Central memory CD8-positive, alpha-beta T cell (primary cell): ENCODE measurements around the gene ZNF93.
"Not testable (repeated sequence)": the region's sequence is repeated elsewhere in the genome, so short reads cannot be mapped to it uniquely, and the experiment has no call there.

ENCODE experiments used
- ATAC-seq: fragments of 150-1000 bp; cut with Tn5 transposase; replicated peaks from 2 replicates; pipeline ENCODE4 v1.10.0; 2022; ENCODE audit warnings: mild to moderate bottlenecking, moderate FRiP score, moderate number of reproducible peaks; ENCODE audit not compliant: poor library complexity, severe bottlenecking; ENCODE audit errors: extremely low read depth
- DNase-seq, 2 donors: peaks; one replicate each; pipeline ENCODE4 v3.0.0; 2021; ENCODE audit warnings: low spot score in 2 of 2
- H3K27ac Mint-ChIP-seq: one replicate; pipeline ENCODE4 v1.8.0; 2022; ENCODE audit warnings: low read depth, mild to moderate bottlenecking, moderate library complexity, mixed read lengths
- H3K27me3 Mint-ChIP-seq: one replicate; pipeline ENCODE4 v1.8.0; 2022; ENCODE audit warnings: mixed read lengths
- H3K36me3 Mint-ChIP-seq: one replicate; pipeline ENCODE4 v1.8.0; 2022; ENCODE audit warnings: mild to moderate bottlenecking, moderate library complexity, mixed read lengths; ENCODE audit not compliant: insufficient read depth
- H3K4me1 Mint-ChIP-seq: one replicate; pipeline ENCODE4 v1.8.0; 2022; ENCODE audit warnings: mixed read lengths
- H3K4me3 Mint-ChIP-seq: one replicate; pipeline ENCODE4 v1.8.0; 2022; ENCODE audit warnings: mild to moderate bottlenecking, moderate library complexity, mixed read lengths
- H3K9me3 Mint-ChIP-seq: one replicate; pipeline ENCODE4 v1.8.0; 2022; ENCODE audit warnings: mixed read lengths

The ZNF93 gene

GRCh38 chr19:19900729-19901444 lies at the start of gene ZNF93:
ZNF93 (plus strand) TSS chr19:19900946; CDS start chr19:19901089, 143 bp downstream.
- peak; percentile 98 for ATAC-seq
- peaks cover 8% of the 10 kb centered on the region for H3K36me3 Mint-ChIP-seq
- H3K4me3 Mint-ChIP-seq = peak within 1 kb of the TSS; percentile 98
- no peaks in the 10 kb centered on the region for H3K27me3 Mint-ChIP-seq
- H3K27ac Mint-ChIP-seq = peak within 1 kb of the TSS; percentile 96
- peak; percentile 76 to 90 for DNase-seq
- H3K4me1 Mint-ChIP-seq = peaks cover 34% of the 10 kb centered on the region
- peaks cover 21% of the 10 kb centered on the region for H3K9me3 Mint-ChIP-seq

GRCh38 chr19:19851740-19852139 lies 49.0 kb upstream of the ZNF93 start:
- not testable (repeated sequence) for H3K4me3 Mint-ChIP-seq, H3K9me3 Mint-ChIP-seq, ATAC-seq

GRCh38 chr19:19858751-19859150 lies 42.0 kb upstream of the ZNF93 start:
- Mint-ChIP-seq H3K9me3 (no peaks in the 10 kb centered on the region), H3K4me3 (no peak overlapping the region), H3K36me3 (peaks cover 6% of the 10 kb centered on the region), H3K27ac (no peak overlapping the region), H3K4me1 (peaks cover 8% of the 10 kb centered on the region), H3K27me3 (no peaks in the 10 kb centered on the region)
- ATAC-seq = no peak
- no peak for DNase-seq

More at GRCh38 chr19:19851740-19852139, 49.0 kb upstream of the ZNF93 start:
- H3K27me3 Mint-ChIP-seq, H3K4me1 Mint-ChIP-seq, H3K36me3 Mint-ChIP-seq, H3K27ac Mint-ChIP-seq, DNase-seq: not testable (repeated sequence)

GRCh38 chr19:19860756-19861390 lies 39.9 kb upstream of the ZNF93 start:
- peaks cover 1% of the 10 kb centered on the region for H3K4me1 Mint-ChIP-seq
- ATAC-seq = peak; percentile 7
- H3K27me3 Mint-ChIP-seq = no peaks in the 10 kb centered on the region
- peak overlapping the region; percentile 73 for H3K4me3 Mint-ChIP-seq
- no peaks in the 10 kb centered on the region for H3K9me3 Mint-ChIP-seq
- H3K27ac Mint-ChIP-seq = no peak overlapping the region
- H3K36me3 Mint-ChIP-seq = peaks cover 10% of the 10 kb centered on the region
- DNase-seq = peak in 1 of 2 donors; percentile 35

GRCh38 chr19:19865750-19866610 lies 34.8 kb upstream of the ZNF93 start, which contains the start of gene ZNF253:
ZNF253 (plus strand) TSS chr19:19865882; CDS start chr19:19865997, 115 bp downstream.
- Mint-ChIP-seq H3K9me3 (no peaks in the 10 kb centered on the region), H3K27me3 (no peaks in the 10 kb centered on the region), H3K4me1 (peaks cover 26% of the 10 kb centered on the region), H3K27ac (peak within 1 kb of the TSS; percentile 97), H3K36me3 (peaks cover 9% of the 10 kb centered on the region), H3K4me3 (peak within 1 kb of the TSS; percentile 99)
- peak; percentile 95 for ATAC-seq
- peak; percentile 86 to 91 for DNase-seq

GRCh38 chr19:19866611-19867248 lies 34.0 kb upstream of the ZNF93 start:
- H3K27me3 Mint-ChIP-seq = no peaks in the 10 kb centered on the region
- H3K9me3 Mint-ChIP-seq = no peaks in the 10 kb centered on the region
- peaks cover 33% of the 10 kb centered on the region for H3K4me1 Mint-ChIP-seq
- DNase-seq (peak; percentile 30), ATAC-seq (no peak)
- H3K27ac Mint-ChIP-seq = peak overlapping the region; percentile 97
- H3K36me3 Mint-ChIP-seq = peaks cover 9% of the 10 kb centered on the region
- H3K4me3 Mint-ChIP-seq = peak overlapping the region; percentile 99

GRCh38 chr19:19870086-19870485 lies 30.7 kb upstream of the ZNF93 start:
- Mint-ChIP-seq H3K4me1 (peaks cover 40% of the 10 kb centered on the region), H3K36me3 (peaks cover 12% of the 10 kb centered on the region)
- not testable (repeated sequence) for ATAC-seq, H3K9me3 Mint-ChIP-seq, H3K4me3 Mint-ChIP-seq, H3K27me3 Mint-ChIP-seq, DNase-seq, H3K27ac Mint-ChIP-seq

GRCh38 chr19:19871932-19872331 lies 28.8 kb upstream of the ZNF93 start:
- H3K36me3 Mint-ChIP-seq = peaks cover 3% of the 10 kb centered on the region
- ATAC-seq (no peak), DNase-seq (no peak)
- peaks cover 47% of the 10 kb centered on the region for H3K4me1 Mint-ChIP-seq
- H3K27ac Mint-ChIP-seq = peak overlapping the region; percentile 69
- no peak overlapping the region for H3K4me3 Mint-ChIP-seq
- H3K9me3 Mint-ChIP-seq = no peaks in the 10 kb centered on the region
- no peaks in the 10 kb centered on the region for H3K27me3 Mint-ChIP-seq

- Mint-ChIP-seq H3K9me3 (no peaks in the 10 kb centered on the region), H3K4me1 (peaks cover 33% of the 10 kb centered on the region), H3K4me3 (no peak overlapping the region), H3K27ac (no peak overlapping the region), H3K36me3 (peaks cover 3% of the 10 kb centered on the region), H3K27me3 (no peaks in the 10 kb centered on the region)
- no peak for DNase-seq
- no peak for ATAC-seq
These were observed 27.4 kb upstream of the ZNF93 start for GRCh38 chr19:19873381-19873780.

- Mint-ChIP-seq H3K27ac (no peak overlapping the region), H3K36me3 (peaks cover 6% of the 10 kb centered on the region), H3K4me3 (no peak overlapping the region), H3K9me3 (no peaks in the 10 kb centered on the region), H3K27me3 (no peaks in the 10 kb centered on the region), H3K4me1 (peaks cover 10% of the 10 kb centered on the region)
- no peak for DNase-seq
- ATAC-seq = no peak
These were observed 23.0 kb upstream of the ZNF93 start for GRCh38 chr19:19877724-19878123.

GRCh38 chr19:19884583-19884982 lies 16.2 kb upstream of the ZNF93 start:
- DNase-seq (no peak), ATAC-seq (no peak)
- no peaks in the 10 kb centered on the region for H3K9me3 Mint-ChIP-seq
- H3K27ac Mint-ChIP-seq = no peak overlapping the region
- no peaks in the 10 kb centered on the region for H3K4me1 Mint-ChIP-seq
- H3K36me3 Mint-ChIP-seq = peaks cover 7% of the 10 kb centered on the region
- no peak overlapping the region for H3K4me3 Mint-ChIP-seq
- H3K27me3 Mint-ChIP-seq = no peaks in the 10 kb centered on the region
